HepG2 (cell line): ENCODE results near the gene TMF1. TPM values are rescaled to one million over a fixed set of nuclear protein-coding genes. Genes with fewer than 3 reads are reported as not detected.

Source experiments
- ATAD3A ChIP-seq: sonication (generic); formaldehyde crosslinking; IDR thresholded peaks from 2 replicates; pipeline ENCODE4 v1.4.0; 2020; ENCODE audit warnings: missing genetic modification reagents
- ATM ChIP-seq: fragments of 450-650 bp; IDR thresholded peaks from 2 replicates; pipeline ENCODE4 v1.7.1; 2017; ENCODE audit warnings: mild to moderate bottlenecking, borderline replicate concordance
- BCL3 ChIP-seq: sonication (generic); formaldehyde crosslinking; IDR thresholded peaks from 2 replicates; pipeline ENCODE4 v1.5.1; 2020; ENCODE audit warnings: mild to moderate bottlenecking, missing genetic modification reagents, moderate library complexity
- BHLHE40 ChIP-seq: IDR thresholded peaks from 2 replicates; pipeline ENCODE4 v1.6.1; 2011; ENCODE audit warnings: low read length, improper control_type of control experiment
- ELF3 ChIP-seq: IDR thresholded peaks from 2 replicates; pipeline ENCODE4 v1.6.1; 2016; ENCODE audit warnings: missing genetic modification reagents, missing compliant biosample characterization
- FOXO1 ChIP-seq: sonication (generic); formaldehyde crosslinking; IDR thresholded peaks from 2 replicates; pipeline ENCODE4 v1.4.0; 2020; ENCODE audit warnings: missing genetic modification reagents
- HNRNPUL1 ChIP-seq: fragments of 200-400 bp; formaldehyde crosslinking; IDR thresholded peaks from 2 replicates; pipeline ENCODE4 v1.6.1; 2017; ENCODE audit warnings: low read depth, mild to moderate bottlenecking, low read length, moderate library complexity
- KIAA2018 ChIP-seq: sonication (generic); formaldehyde crosslinking; IDR thresholded peaks from 2 replicates; pipeline ENCODE4 v1.5.0; 2020; ENCODE audit warnings: mild to moderate bottlenecking, missing genetic modification reagents, borderline replicate concordance
- KLF6 ChIP-seq: IDR thresholded peaks from 2 replicates; pipeline ENCODE4 v1.8.0; 2016; ENCODE audit warnings: missing biosample characterization, missing genetic modification reagents
- PITX1 ChIP-seq: sonication (generic); formaldehyde crosslinking; IDR thresholded peaks from 2 replicates; pipeline ENCODE4 v1.5.1; 2020; ENCODE audit warnings: mild to moderate bottlenecking, missing genetic modification reagents
- POLR2AphosphoS2 ChIP-seq: IDR thresholded peaks from 2 replicates; pipeline ENCODE4 v1.6.1; 2011; ENCODE audit warnings: low read depth, low read length, improper control_type of control experiment
- TOPORS ChIP-seq: sonication (generic); formaldehyde crosslinking; IDR thresholded peaks from 2 replicates; pipeline ENCODE4 v1.8.0; 2023; ENCODE audit warnings: mild to moderate bottlenecking, missing genetic modification reagents
- UBTF ChIP-seq: sonication (generic); formaldehyde crosslinking; IDR thresholded peaks from 2 replicates; pipeline ENCODE4 v1.4.0; 2020; ENCODE audit warnings: mild to moderate bottlenecking, missing genetic modification reagents
- ZIK1 ChIP-seq: sonication (generic); formaldehyde crosslinking; IDR thresholded peaks from 2 replicates; pipeline ENCODE4 v1.5.0; 2020; ENCODE audit warnings: mild to moderate bottlenecking, low read depth, missing genetic modification reagents, borderline replicate concordance
- ZNF296 ChIP-seq: sonication (generic); formaldehyde crosslinking; conservative IDR thresholded peaks from 2 replicates; pipeline ENCODE4 v1.5.0; 2020; ENCODE audit warnings: mild to moderate bottlenecking, missing genetic modification reagents
- ZNF383 ChIP-seq: sonication (generic); formaldehyde crosslinking; IDR thresholded peaks from 2 replicates; pipeline ENCODE4 v1.4.0; 2020; ENCODE audit warnings: missing genetic modification reagents, mild to moderate bottlenecking, borderline replicate concordance
- ZNF484 ChIP-seq: sonication (generic); formaldehyde crosslinking; IDR thresholded peaks from 2 replicates; pipeline ENCODE4 v1.5.1; 2020; ENCODE audit warnings: mild to moderate bottlenecking, low read depth, missing genetic modification reagents, borderline replicate concordance
- ZNF547 ChIP-seq: sonication (generic); formaldehyde crosslinking; IDR thresholded peaks from 2 replicates; pipeline ENCODE4 v1.5.1; 2020; ENCODE audit warnings: mild to moderate bottlenecking, missing genetic modification reagents
- polyA plus RNA-seq, 8 experiments: library from polyadenylated mRNA; depleted of rRNA in 3 of 8; stranded (reverse) in 7 of 8; unstranded in 1 of 8; fragments of >200 nt; fragmentation: Illumina TruSeq in 4 of 8; extraction: Trizol in 4 of 8; gene quantifications; 2 replicates each; pipeline versions ENCODE4 v1.2.1 to v1.2.3, GENCODE V29; 2011 to 2016; ENCODE audit warnings: low read depth in 4 of 8, missing spikeins in 1 of 8, mixed read lengths in 1 of 8; ENCODE audit not compliant: insufficient read depth in 1 of 8
- total RNA-seq, 5 experiments: library from RNA; depleted of rRNA; stranded (reverse); fragments of >200 nt; fragmentation: Illumina TruSeq; extraction: Trizol; gene quantifications; 2 replicates each; pipeline ENCODE4 v1.2.3, GENCODE V29; 2016; ENCODE audit warnings: low read depth in 1 of 5

TMF1 gene
- total and polyA plus RNA-seq, 2 of the 13 experiments (the other 11 are each of a cell fraction or from before 2014, with no cell fraction given): 12.1 to 38.4 TPM

GRCh38 chr3:69051756-69052471 is at the start of gene TMF1 (continued):
- TF ChIP-seq UBTF (CRISPR knock-in tag) (peak; percentile 72), KIAA2018 (CRISPR knock-in tag) (no peak), HNRNPUL1 (no peak), BCL3 (0 out of 2 replicates have a peak, but pooled peaks have one; percentile 49), ZNF296 (CRISPR knock-in tag) (no peak), POLR2AphosphoS2 (no peak; the same call in 1 of the 2 replicates), BHLHE40 (peak; percentile 27; the same call in 1 of the 2 replicates), FOXO1 (CRISPR knock-in tag) (no peak; the same call in 1 of the 2 replicates), KLF6 (CRISPR knock-in tag) (no peak), ZIK1 (CRISPR knock-in tag) (peak; percentile 56; the same call in 1 of the 2 replicates), ELF3 (CRISPR knock-in tag) (peak; percentile 80), ATM (no peak), ZNF547 (CRISPR knock-in tag) (no peak; the same call in 1 of the 2 replicates), ZNF484 (CRISPR knock-in tag) (no peak), ATAD3A (CRISPR knock-in tag) (no peak), ZNF383 (no peak), TOPORS (CRISPR knock-in tag) (peak; percentile 65; the same call in 1 of the 2 replicates), PITX1 (CRISPR knock-in tag) (peak; percentile 59; the same call in 1 of the 2 replicates)
